ENCODE data around the gene SULT4A1. TPM values are rescaled to one million over a fixed set of nuclear protein-coding genes. Genes with fewer than 3 reads are reported as not detected.

The SULT4A1 gene
- total RNA-seq, 1 donor from 2014 or later = 5.9 TPM

GRCh38 chr22:43777286-43777685, 85.0 kb downstream of the SULT4A1 start:
- H3K9me3 ChIP-seq (ENCODE audit: insufficient read depth, low read depth, low read length) = no peaks in the 10 kb centered on the region
- no peak overlapping the region for H3K4me3 ChIP-seq (ENCODE audit: insufficient read depth, low read depth, low read length)
- TF ChIP-seq EZH2 (IDR thresholded peaks at IDR 0.05; ENCODE audit: insufficient read depth, low read length) = no peak
- TF ChIP-seq CTCF (IDR thresholded peaks at IDR 0.05; ENCODE audit: insufficient read depth, low read depth, low read length) = no peak
- no peaks in the 10 kb centered on the region for H3K79me2 ChIP-seq (ENCODE audit: insufficient read depth, low read length)
- FAIRE-seq (no peak), DNase-seq (ENCODE audit: low read depth) (peak; percentile 91)
- Mint-ChIP-seq H3K36me3 (ENCODE audit: low read depth, unreplicated experiment) (peaks cover 3% of the 10 kb centered on the region), H3K4me3 (ENCODE audit: unreplicated experiment) (no peak overlapping the region), H3K27me3 (ENCODE audit: low read depth, unreplicated experiment) (peaks cover 3% of the 10 kb centered on the region), H3K9me3 (ENCODE audit: unreplicated experiment) (no peaks in the 10 kb centered on the region), H3K4me1 (ENCODE audit: low read depth, unreplicated experiment) (peaks cover 12% of the 10 kb centered on the region), H3K27ac (ENCODE audit: unreplicated experiment) (no peak overlapping the region)
- no peaks in the 10 kb centered on the region for H3K27me3 ChIP-seq (ENCODE audit: insufficient read depth, low read length)
- H3K27ac ChIP-seq (ENCODE audit: low read depth, low read length) = no peak overlapping the region
- H3K4me2 ChIP-seq (ENCODE audit: low read length) = peak overlapping the region; percentile 1
- no peaks in the 10 kb centered on the region for H3K36me3 ChIP-seq (ENCODE audit: insufficient read depth, low read length)
- H3K9ac ChIP-seq (ENCODE audit: low read length) = no peak overlapping the region
- H2AFZ ChIP-seq (ENCODE audit: low read depth, low read length) = no peak overlapping the region
- no peaks in the 10 kb centered on the region for H4K20me1 ChIP-seq (ENCODE audit: insufficient read depth, low read length)
- no peaks in the 10 kb centered on the region for H3K4me1 ChIP-seq (ENCODE audit: insufficient read depth, low read length)

- H3K9ac ChIP-seq (ENCODE audit: low read length) = no peak overlapping the region
- no peaks in the 10 kb centered on the region for H3K9me3 ChIP-seq (ENCODE audit: insufficient read depth, low read depth, low read length)
- peaks cover 3% of the 10 kb centered on the region for H3K27me3 Mint-ChIP-seq (ENCODE audit: low read depth, unreplicated experiment)
- H4K20me1 ChIP-seq (ENCODE audit: insufficient read depth, low read length) = no peaks in the 10 kb centered on the region
- H3K27ac Mint-ChIP-seq (ENCODE audit: unreplicated experiment) = no peak overlapping the region
- H3K36me3 Mint-ChIP-seq (ENCODE audit: low read depth, unreplicated experiment) = peaks cover 3% of the 10 kb centered on the region
- H3K4me3 Mint-ChIP-seq (ENCODE audit: unreplicated experiment) = no peak overlapping the region
- TF ChIP-seq CTCF (IDR thresholded peaks at IDR 0.05; ENCODE audit: insufficient read depth, low read depth, low read length) (no peak), EZH2 (IDR thresholded peaks at IDR 0.05; ENCODE audit: insufficient read depth, low read length) (no peak)
- no peak overlapping the region for H3K4me3 ChIP-seq (ENCODE audit: insufficient read depth, low read depth, low read length)
- no peak overlapping the region for H2AFZ ChIP-seq (ENCODE audit: low read depth, low read length)
- H3K4me1 Mint-ChIP-seq (ENCODE audit: low read depth, unreplicated experiment) = peaks cover 8% of the 10 kb centered on the region
- no peak overlapping the region for H3K27ac ChIP-seq (ENCODE audit: low read depth, low read length)
- H3K9me3 Mint-ChIP-seq (ENCODE audit: unreplicated experiment) = no peaks in the 10 kb centered on the region
- no peak overlapping the region for H3K4me2 ChIP-seq (ENCODE audit: low read length)
- no peaks in the 10 kb centered on the region for H3K36me3 ChIP-seq (ENCODE audit: insufficient read depth, low read length)
- FAIRE-seq = no peak
- no peak for DNase-seq (ENCODE audit: low read depth)
- no peaks in the 10 kb centered on the region for H3K27me3 ChIP-seq (ENCODE audit: insufficient read depth, low read length)
- no peaks in the 10 kb centered on the region for H3K4me1 ChIP-seq (ENCODE audit: insufficient read depth, low read length)
- no peaks in the 10 kb centered on the region for H3K79me2 ChIP-seq (ENCODE audit: insufficient read depth, low read length)
Observed at GRCh38 chr22:43776081-43776670, 86.1 kb downstream of the SULT4A1 start.

Other genes starting within 250 kb of the SULT4A1 start
- 1.2 and 1.6 TPM in 2 replicates for gene EFCAB6, start 50.2 kb downstream of the SULT4A1 start, total RNA-seq
- not detected in 2 replicates for gene PNPLA5, start 29.5 kb upstream of the SULT4A1 start, total RNA-seq
- 8.3 and 10.8 TPM in 2 replicates for gene PNPLA3, start 61.3 kb upstream of the SULT4A1 start, total RNA-seq
- gene SAMM50, start 92.9 kb upstream of the SULT4A1 start, total RNA-seq = 63.4 and 65.2 TPM in 2 replicates
- 22.0 and 23.0 TPM in 2 replicates for gene PARVB, start 161.8 kb upstream of the SULT4A1 start, total RNA-seq